RWPE2 (cell line): Measurements from ENCODE around the gene GSTT2B.
A peak's percentile ranks its signal among the peaks of the same experiment; 100 is the strongest.
"Not testable (repeated sequence)": the region's sequence is repeated elsewhere in the genome, so short reads cannot be mapped to it uniquely, and the experiment has no call there.

Experiments used
- ATAC-seq: fragments of 200-7000 bp; cut with Tn5 transposase; 3 replicates; pipeline ENCODE4 v1.9.1; 2021; ENCODE audit warnings: low read depth
- DNase-seq: peaks from one replicate; pipeline ENCODE4 v3.0.0-alpha.2; 2020; ENCODE audit warnings: low spot score
- H3K27ac ChIP-seq: fragments of 450-650 bp; 2 replicates; pipeline ENCODE4 v1.5.1; 2017; ENCODE audit warnings: mild to moderate bottlenecking; ENCODE audit not compliant: poor library complexity, severe bottlenecking
- H3K27me3 ChIP-seq: fragments of 250-450 bp; sonication (Bioruptor Pico); 2 replicates; pipeline ENCODE4 v1.5.1; 2021; ENCODE audit warnings: mild to moderate bottlenecking, moderate library complexity; ENCODE audit not compliant: insufficient read depth, poor library complexity, severe bottlenecking
- H3K36me3 ChIP-seq: fragments of 250-450 bp; sonication (Bioruptor Pico); 2 replicates; pipeline ENCODE4 v1.5.1; 2020; ENCODE audit warnings: low read depth, mild to moderate bottlenecking, moderate library complexity
- H3K4me1 ChIP-seq: fragments of 250-450 bp; sonication (Bioruptor Pico); 2 replicates; pipeline ENCODE4 v1.5.1; 2021; ENCODE audit warnings: mild to moderate bottlenecking, moderate library complexity; ENCODE audit not compliant: insufficient read depth, poor library complexity, severe bottlenecking
- H3K4me3 ChIP-seq: fragments of 250-450 bp; sonication (Bioruptor Pico); 2 replicates; pipeline ENCODE4 v1.5.1; 2021; ENCODE audit warnings: mild to moderate bottlenecking, moderate library complexity; ENCODE audit not compliant: severe bottlenecking
- H3K9me3 ChIP-seq: fragments of 250-450 bp; sonication (Bioruptor Pico); 2 replicates; pipeline ENCODE4 v1.5.1; 2021; ENCODE audit warnings: mild to moderate bottlenecking, moderate library complexity; ENCODE audit not compliant: severe bottlenecking
- TF ChIP-seq, protein P1 (sequence below): fragments of 450-650 bp; IDR thresholded peaks from one replicate; pipeline ENCODE4 v1.5.1; 2017; ENCODE audit warnings: mild to moderate bottlenecking, moderate library complexity; ENCODE audit not compliant: poor library complexity, severe bottlenecking

GSTT2B gene

DNA sequence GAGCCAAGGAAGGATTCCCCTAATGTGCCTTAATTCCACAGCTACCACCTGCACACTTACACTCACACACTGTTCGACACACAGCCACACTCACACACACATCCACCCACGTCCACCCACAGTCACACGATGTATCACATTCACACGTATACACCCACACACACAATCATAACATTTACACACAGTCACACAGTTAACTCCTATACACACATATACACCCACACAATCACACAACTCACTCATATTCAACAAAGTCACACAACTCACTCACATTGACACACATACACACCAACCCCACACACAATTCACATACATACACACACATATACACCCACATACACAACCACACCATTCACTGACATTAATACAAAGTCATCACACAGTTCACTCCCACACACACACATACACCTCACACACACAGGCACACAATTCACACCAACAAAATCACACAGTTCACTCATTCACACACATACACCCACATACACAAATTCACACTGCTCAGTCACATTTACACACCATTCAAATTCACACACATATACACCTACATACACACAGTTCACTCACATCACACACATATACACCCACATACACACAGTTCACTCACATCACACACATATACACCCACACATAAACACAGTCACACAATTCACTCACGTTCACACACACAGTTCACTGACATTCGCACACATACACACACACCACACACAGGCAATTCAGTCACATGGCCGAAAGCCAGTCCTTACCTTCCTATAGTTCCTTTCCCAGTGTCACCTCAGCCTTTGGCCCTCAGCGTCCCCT is 6.6 kb downstream of the GSTT2B start:
- not testable (repeated sequence) for ATAC-seq, DNase-seq, H3K4me1 ChIP-seq, H3K27me3 ChIP-seq, H3K27ac ChIP-seq, H3K9me3 ChIP-seq, H3K36me3 ChIP-seq, H3K4me3 ChIP-seq

DNA sequence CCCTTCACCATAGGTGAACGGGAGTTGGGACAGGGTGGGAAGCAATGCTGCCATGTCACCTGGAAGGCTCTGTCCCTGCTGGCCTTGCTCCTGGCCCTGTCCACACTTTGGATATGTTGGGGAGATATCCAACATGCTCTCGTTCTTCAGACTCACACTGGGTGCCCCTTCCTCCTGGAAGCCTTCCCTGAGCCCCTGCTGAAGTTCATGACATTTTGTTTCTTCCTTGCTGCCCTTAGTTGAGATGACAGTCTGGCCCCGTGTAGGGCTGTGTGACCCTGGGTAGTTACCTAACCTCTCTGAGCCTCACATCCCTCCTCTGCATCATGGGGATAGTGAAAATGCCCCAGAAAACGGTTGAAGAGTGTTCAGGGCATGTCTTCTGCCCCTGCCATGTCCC is 7.5 kb downstream of the GSTT2B start:
- ATAC-seq, H3K27me3 ChIP-seq, DNase-seq, H3K4me1 ChIP-seq, H3K4me3 ChIP-seq, H3K9me3 ChIP-seq, H3K36me3 ChIP-seq, H3K27ac ChIP-seq: not testable (repeated sequence)

DNA sequence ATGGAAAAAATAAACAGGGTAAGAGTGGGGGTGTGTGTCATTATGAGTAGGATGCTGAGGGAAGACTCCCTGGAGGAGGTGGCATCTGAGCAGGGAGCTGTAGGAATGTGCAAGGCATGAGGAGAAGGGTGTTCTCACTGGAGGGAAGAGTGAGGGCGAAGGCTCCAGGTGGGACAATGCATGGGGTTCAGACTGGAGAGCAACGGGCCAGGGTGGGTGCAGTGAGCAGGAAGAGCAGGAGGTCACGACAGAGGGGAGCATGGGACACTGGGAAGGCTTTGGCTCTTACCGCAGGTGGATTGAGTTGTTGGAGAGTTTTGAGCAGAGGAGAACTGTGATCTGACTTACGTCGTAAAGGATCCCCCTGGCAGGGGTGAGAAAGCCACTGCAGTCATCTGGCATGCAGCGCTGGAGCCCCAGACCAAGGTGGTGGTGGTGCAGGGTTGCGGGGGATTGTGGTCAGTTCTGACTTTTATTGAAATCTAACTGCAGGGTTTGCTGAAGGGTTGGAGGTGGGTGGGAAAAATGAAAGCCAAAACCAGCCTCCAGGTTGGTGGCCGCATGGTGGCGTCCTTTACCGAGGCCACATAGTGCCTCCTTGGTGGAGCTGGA is 8.1 kb downstream of the GSTT2B start:
- H3K9me3 ChIP-seq, H3K36me3 ChIP-seq, H3K4me3 ChIP-seq, DNase-seq, H3K27ac ChIP-seq, ATAC-seq, H3K27me3 ChIP-seq, H3K4me1 ChIP-seq: not testable (repeated sequence)

DNA sequence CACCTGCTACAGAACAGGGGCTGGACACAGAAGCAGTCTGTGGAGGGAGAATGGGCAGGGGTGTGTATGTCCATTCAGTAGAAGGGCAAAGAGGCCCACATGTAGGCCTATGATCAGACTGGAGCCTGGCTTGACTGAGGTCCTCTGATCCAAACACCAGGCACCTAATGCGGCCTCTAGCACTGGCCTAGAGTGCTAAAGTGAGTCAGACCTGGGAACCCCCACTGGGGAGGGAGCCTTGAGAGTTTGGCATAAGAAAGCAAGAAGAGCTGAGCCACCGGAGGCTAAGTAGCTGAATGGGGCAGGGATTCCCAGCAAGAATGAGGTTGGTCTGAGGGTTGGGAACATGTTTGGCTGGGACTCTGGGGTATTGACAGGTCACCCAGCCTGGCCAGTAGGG is 9.6 kb downstream of the GSTT2B start:
- not testable (repeated sequence) for H3K36me3 ChIP-seq, H3K4me1 ChIP-seq, H3K4me3 ChIP-seq, DNase-seq, H3K9me3 ChIP-seq, ATAC-seq, H3K27ac ChIP-seq, H3K27me3 ChIP-seq

DNA sequence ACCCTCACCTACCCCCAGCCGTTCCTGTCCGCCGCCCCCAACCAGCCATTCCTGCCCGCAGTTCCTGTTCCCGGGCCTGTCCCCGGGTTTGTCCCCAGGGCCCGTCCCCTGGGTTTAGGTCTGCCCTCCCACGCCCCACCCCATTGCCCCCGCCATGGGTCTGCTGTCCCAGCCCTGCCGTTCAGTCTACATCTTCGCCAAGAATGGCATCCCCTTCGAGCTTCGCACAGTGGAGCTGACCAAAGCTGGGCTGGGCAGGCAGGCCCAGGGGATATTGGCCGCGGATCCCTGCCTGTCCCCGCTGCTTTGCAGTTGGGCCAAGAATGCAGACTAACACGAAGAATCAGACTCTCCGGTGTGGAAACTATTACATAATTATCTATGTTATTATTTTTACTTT is 11.2 kb downstream of the GSTT2B start:
- H3K4me3 ChIP-seq, H3K9me3 ChIP-seq, H3K36me3 ChIP-seq, DNase-seq, ATAC-seq, H3K4me1 ChIP-seq, H3K27me3 ChIP-seq, H3K27ac ChIP-seq: not testable (repeated sequence)

DNA sequence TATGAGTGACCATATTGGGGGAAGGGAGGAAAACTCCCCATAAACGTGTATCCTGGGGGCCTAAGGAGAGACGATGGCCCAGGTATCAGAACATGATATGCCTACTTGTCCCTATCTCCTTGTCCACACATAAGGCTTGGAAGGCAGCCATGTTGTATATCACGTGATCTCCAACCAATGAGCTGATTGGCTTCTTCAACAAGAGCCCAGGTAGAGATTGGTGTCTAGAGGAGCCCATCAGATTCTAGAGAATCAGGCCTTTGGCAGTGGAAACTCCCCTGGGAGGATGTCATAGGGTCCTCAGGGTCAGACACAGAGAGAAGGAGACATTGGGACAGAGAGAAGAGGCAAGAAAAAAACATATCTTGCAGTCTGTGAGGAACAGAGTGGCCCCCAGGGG is 13.6 kb downstream of the GSTT2B start:
- H3K4me3 ChIP-seq, DNase-seq: not testable (repeated sequence)

DNA sequence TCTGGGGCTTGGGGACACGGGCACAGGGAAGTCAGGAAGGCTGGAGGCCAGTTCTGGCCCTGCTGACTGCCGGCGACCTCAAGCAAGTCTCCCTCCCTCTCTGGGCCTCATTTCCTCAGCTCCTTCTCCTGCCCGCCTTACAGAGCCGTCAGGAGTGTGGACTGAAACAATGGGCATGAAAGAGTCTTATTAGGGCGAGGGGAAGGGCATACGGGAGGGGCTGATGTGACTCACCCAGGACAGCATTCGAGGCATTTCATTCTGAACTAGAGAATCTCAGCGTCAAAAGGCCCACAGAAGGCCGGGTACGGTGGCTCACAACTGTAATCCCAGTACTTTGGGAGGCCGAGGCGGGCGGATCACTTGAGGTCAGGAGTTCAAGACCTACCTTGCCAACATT is 20.8 kb downstream of the GSTT2B start:
- not testable (repeated sequence) for H3K36me3 ChIP-seq, DNase-seq, H3K27me3 ChIP-seq, H3K27ac ChIP-seq, H3K4me1 ChIP-seq, H3K4me3 ChIP-seq, H3K9me3 ChIP-seq
- peak; percentile 84 for ATAC-seq

More for the DNA sequence above, 13.6 kb downstream of the GSTT2B start:
- H3K36me3 ChIP-seq, H3K27me3 ChIP-seq, H3K9me3 ChIP-seq, H3K27ac ChIP-seq, H3K4me1 ChIP-seq, ATAC-seq: not testable (repeated sequence)

DNA sequence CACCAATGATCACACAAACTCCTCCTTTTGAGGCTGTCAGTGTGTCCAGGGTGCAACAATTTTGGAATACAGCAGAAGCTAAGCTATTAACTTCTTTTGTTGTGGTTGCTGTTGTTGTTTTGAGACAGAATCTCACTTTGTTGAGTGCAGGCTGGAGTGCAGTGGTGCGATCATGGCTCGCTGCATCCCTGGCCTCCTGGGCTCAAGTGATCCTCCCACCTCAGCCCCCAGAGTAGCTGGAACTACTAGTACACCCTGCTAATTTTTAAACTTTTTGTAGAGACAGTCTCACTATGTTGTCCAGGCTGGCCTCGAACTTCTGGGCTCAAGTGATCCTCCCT is 22.0 kb downstream of the GSTT2B start:
- no peak overlapping the region for H3K27ac ChIP-seq
- ATAC-seq (no peak), DNase-seq (no peak)
- no peaks in the 10 kb centered on the region for H3K9me3 ChIP-seq
- H3K4me3 ChIP-seq: no peak overlapping the region
- H3K4me1 ChIP-seq: no peaks in the 10 kb centered on the region
- TF ChIP-seq, protein P1, sequence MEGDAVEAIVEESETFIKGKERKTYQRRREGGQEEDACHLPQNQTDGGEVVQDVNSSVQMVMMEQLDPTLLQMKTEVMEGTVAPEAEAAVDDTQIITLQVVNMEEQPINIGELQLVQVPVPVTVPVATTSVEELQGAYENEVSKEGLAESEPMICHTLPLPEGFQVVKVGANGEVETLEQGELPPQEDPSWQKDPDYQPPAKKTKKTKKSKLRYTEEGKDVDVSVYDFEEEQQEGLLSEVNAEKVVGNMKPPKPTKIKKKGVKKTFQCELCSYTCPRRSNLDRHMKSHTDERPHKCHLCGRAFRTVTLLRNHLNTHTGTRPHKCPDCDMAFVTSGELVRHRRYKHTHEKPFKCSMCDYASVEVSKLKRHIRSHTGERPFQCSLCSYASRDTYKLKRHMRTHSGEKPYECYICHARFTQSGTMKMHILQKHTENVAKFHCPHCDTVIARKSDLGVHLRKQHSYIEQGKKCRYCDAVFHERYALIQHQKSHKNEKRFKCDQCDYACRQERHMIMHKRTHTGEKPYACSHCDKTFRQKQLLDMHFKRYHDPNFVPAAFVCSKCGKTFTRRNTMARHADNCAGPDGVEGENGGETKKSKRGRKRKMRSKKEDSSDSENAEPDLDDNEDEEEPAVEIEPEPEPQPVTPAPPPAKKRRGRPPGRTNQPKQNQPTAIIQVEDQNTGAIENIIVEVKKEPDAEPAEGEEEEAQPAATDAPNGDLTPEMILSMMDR: no peak
- no peaks in the 10 kb centered on the region for H3K36me3 ChIP-seq
- no peaks in the 10 kb centered on the region for H3K27me3 ChIP-seq
